Cortex of kidney (tissue), 1 donor: ENCODE measurements around the gene FOXP2.
"Not testable (repeated sequence)": the region's sequence is repeated elsewhere in the genome, so short reads cannot be mapped to it uniquely, and the experiment has no call there.

Experiments
- DNase-seq: peaks from one replicate; lab custom pipeline; 2025; lab: John Stamatoyannopoulos, UW

The FOXP2 gene

DNA sequence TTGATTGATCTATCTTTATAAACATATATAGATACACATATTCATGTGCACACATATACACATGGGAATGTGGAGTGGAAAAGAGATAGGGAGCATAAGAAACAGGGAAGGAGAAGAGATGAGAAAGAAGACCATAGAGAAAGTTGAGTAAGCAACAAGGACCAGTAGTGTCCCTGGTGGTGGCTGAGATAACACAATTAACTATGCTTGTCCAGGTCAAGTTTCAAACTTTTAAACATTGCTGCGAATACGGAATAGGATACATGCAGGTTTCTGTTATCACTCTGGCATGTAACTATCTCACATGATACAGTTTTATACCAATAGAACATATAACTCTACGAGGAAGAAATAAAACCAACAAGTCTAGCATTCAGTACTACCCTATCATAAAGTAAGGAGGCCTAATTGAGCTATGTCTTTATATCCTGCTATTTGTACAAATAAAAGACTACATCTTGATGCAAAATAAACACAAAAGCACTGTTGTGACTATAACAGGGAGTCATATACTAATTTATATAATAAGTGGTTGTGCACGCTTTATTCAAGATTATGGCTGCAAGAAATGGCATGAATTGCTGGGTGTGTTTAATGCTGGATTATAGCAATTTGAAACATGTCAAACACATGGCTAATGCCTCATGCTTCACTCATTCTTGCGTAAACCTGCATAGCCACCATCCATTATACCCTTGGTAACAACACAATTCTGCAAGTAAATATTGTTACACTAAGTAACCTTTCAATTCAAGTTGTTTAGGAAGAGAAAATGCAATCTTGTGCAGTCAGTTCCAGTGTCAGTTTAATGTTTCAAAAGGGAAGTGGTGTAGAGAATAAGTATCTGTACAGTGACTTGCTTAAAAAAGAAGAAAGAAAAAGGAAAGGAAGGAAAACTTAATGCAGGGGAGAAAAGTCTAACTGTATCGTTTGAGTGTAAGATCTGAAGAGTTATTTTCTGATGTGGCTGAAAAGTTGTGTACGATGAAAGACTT lies 8.2 kb downstream of the FOXP2 start:
- no peak for DNase-seq

GRCh38 chr7:114426382-114426781 lies 11.8 kb downstream of the FOXP2 start:
- no peak for DNase-seq

DNA sequence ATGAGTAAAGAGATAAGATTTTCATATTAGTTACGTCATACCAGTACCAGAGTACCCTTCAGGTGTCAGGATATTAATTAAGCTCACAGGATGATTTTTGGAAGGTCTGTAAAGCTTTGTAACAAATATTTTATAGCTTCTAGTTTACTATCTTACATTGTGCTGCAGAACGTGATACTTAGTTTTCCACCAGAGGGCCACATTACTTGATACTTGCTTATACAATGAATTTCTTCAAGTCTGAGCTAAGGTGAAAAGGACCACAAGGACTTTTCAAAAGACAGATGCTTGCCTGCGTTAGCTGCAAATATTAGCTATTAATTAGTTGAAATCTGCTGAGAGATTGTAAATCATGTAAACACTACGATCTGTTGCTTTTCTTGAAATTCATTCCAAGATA lies 12.2 kb downstream of the FOXP2 start:
- no peak for DNase-seq

GRCh38 chr7:114428211-114428610 lies 13.6 kb downstream of the FOXP2 start:
- no peak for DNase-seq

- DNase-seq: no peak
These were observed 16.6 kb downstream of the FOXP2 start for GRCh38 chr7:114431189-114431588.

GRCh38 chr7:114432061-114432460 lies 17.4 kb downstream of the FOXP2 start:
- no peak for DNase-seq

DNA sequence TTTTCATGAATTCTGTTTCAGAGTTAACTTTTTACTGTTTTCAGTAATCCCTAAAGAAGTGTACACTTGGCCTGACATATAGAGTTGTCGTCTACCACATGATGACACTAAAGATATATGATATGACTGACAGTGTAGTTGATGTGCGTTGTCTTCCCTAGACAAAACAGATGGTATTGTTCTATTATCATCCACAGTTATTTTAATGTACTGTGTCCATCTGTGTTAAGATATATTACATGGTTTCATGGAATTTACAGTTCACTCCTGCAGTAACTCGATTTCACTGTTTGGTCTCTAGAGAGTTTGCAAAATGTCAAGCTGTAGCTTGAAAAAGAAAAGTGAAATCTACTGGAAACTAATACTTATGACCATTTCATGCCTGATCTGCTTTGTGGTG lies 18.1 kb downstream of the FOXP2 start:
- DNase-seq: no peak

DNA sequence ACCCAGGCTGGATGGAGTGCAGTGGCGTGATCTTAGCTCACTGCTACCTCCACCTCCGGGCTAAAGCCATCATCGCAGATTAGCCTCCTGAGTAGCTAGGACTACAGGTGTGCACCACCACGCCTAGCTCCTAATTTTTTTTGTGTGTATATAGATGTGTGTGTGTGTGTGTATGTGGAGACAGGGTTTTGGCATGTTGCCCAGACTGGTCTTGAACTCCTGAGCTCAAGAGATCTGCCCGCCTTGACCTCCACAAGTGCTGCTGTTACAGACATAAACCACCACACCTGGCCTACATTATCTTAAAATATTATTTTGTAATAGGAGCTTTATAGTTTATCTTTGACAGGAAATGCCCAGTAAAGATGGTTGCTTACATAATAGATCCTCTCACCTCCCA lies 25.0 kb downstream of the FOXP2 start:
- DNase-seq: no peak

- not testable (repeated sequence) for DNase-seq
These were observed 26.3 kb downstream of the FOXP2 start for GRCh38 chr7:114440927-114441326.

- no peak for DNase-seq
These were observed 29.6 kb downstream of the FOXP2 start for GRCh38 chr7:114444196-114444595.

DNA sequence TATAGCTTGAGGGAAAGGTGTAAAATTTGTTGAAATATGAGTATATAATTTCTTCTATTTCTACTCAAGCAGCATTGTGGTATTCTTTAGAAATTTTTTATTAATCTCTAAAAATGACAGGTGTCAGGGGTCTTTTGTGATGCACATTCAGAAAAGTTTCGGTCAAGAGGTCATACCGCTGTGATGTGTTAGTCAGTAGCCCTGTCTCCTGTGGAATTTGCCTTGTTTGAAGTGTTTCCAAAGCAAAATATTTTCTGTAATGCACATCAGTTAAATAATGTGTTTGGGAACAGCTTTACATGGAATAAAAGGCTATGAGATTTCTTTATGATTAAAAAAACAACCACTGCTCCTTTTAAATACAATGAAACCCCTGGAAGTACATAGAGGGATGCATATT lies 35.8 kb downstream of the FOXP2 start:
- no peak for DNase-seq

GRCh38 chr7:114459574-114459973 lies 45.0 kb downstream of the FOXP2 start:
- no peak for DNase-seq

DNA sequence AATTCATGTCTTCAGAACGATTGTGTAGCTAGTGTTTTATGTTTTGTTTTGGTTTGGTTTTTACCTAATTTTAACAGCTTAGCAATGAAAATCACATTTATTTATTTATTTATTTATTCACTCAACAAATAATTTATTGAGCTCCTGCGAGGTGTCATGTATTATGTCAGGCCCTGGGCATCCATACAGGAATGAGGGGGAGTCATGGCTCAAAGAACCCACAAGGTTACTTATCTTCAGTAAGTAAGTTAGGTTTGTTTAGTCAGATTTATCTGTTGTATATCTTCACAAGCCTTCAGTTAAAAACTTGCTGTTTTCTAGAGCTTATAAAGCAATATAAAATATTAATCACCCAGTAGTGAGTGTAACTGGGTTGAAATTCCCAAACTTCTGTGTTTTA lies 45.4 kb downstream of the FOXP2 start:
- DNase-seq: no peak

- DNase-seq: no peak
These were observed 52.3 kb downstream of the FOXP2 start for GRCh38 chr7:114466917-114467316.

- DNase-seq: no peak
These were observed 54.2 kb downstream of the FOXP2 start for GRCh38 chr7:114468844-114469243.

GRCh38 chr7:114472896-114473512 lies 58.4 kb downstream of the FOXP2 start:
- DNase-seq: no peak

- DNase-seq: no peak
These were observed 63.8 kb downstream of the FOXP2 start for GRCh38 chr7:114478384-114478783.

GRCh38 chr7:114481999-114482398 lies 67.4 kb downstream of the FOXP2 start:
- no peak for DNase-seq

DNA sequence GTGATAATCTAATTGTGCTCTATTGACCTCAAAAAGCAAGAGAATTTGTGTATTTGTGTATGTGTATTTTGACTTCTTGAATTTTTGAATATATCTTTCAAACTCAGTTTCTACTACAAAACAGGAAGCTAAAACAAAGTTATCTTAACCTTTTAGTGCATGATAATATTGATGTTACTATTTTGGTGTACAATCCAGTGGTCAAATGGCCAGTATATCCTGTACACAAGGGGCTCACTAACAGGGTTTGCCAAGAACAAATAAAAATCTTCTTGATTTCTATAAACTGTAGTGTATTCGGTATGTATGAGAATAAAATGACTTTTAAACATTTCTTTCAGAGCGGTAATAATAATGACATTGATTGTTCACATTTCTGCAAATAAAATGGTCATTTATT lies 69.6 kb downstream of the FOXP2 start:
- no peak for DNase-seq

DNA sequence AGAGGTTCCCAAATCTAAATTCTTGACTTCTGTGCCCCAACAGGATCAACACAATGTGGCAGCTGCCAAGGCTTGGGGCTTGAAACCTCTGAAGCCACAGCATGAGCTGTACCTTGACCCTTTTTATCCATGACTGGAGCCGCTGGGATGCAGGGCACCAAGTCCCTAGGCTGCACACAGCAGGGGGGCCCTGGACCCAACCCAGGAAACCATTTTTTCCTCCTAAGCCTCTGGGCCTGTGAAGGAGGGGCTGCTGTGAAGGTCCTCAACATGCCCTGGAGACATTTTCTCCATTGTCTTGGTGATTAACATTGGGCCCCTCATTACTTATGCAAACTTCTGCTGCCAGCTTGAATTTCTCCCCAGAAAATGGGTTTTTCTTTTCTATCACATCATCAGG lies 72.6 kb downstream of the FOXP2 start:
- no peak for DNase-seq

- DNase-seq: no peak
These were observed 74.1 kb downstream of the FOXP2 start for GRCh38 chr7:114488696-114489095.

GRCh38 chr7:114497491-114497890 lies 82.9 kb downstream of the FOXP2 start:
- DNase-seq: not testable (repeated sequence)
